ENCODE measurements around the gene ARL15.

ARL15 gene

DNA sequence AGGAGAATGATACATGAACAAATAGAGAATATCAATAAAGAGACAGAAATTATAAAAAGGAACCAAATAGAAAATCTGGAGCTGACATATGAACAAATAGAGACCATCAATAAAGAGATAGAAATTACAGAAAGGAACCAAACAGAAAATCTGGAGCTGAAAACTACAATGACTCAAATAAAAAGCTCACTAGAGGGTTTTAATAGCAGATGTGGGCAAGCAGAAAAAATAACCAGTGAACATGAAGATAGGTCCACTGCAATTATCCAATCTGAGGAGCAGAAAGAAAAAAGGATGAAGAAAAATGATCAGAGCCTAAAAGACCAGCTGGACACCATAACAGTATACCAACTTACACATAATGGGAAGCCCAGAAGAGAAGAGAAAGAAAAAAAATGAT lies 353.7 kb downstream of the ARL15 start:
- no peaks in the 10 kb centered on the region for H3K27me3 ChIP-seq (replicated peaks)
- in situ Hi-C loops (cut with HindIII; ENCODE audit: low pct_ligation_motif_present, low sequenced_read_pairs): no loop called here
- no peaks in the 10 kb centered on the region for H3K36me3 ChIP-seq (replicated peaks)
- no peak for DNase-seq
- no peak overlapping the region for H3K4me3 ChIP-seq (ENCODE audit: low read depth, low read length)
- TF ChIP-seq, protein P1, sequence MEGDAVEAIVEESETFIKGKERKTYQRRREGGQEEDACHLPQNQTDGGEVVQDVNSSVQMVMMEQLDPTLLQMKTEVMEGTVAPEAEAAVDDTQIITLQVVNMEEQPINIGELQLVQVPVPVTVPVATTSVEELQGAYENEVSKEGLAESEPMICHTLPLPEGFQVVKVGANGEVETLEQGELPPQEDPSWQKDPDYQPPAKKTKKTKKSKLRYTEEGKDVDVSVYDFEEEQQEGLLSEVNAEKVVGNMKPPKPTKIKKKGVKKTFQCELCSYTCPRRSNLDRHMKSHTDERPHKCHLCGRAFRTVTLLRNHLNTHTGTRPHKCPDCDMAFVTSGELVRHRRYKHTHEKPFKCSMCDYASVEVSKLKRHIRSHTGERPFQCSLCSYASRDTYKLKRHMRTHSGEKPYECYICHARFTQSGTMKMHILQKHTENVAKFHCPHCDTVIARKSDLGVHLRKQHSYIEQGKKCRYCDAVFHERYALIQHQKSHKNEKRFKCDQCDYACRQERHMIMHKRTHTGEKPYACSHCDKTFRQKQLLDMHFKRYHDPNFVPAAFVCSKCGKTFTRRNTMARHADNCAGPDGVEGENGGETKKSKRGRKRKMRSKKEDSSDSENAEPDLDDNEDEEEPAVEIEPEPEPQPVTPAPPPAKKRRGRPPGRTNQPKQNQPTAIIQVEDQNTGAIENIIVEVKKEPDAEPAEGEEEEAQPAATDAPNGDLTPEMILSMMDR (IDR thresholded peaks at IDR 0.05; ENCODE audit: low read depth, low read length, missing control alignments): no peak
- H3K27ac ChIP-seq: no peak overlapping the region

DNA sequence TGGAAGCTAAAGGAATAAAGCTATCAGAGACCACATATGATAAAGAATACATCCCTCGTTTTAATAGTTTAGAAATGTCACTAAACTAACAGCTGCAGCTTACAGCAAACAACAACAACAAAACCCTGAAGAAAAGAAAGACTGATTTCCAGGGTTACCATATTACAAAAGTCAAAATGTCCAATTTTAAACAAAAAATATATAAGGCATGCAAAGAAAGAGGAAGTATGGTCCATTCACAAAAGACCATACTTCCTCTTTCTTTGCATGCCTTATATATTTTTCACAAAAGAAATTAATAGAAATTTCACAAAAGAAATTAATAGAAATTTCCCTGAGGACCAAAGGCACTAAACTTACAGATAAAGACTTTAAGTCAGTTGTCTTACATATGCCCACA lies 354.2 kb downstream of the ARL15 start:
- H3K27ac ChIP-seq: no peak overlapping the region
- no peaks in the 10 kb centered on the region for H3K27me3 ChIP-seq (replicated peaks)
- TF ChIP-seq, protein P1 (IDR thresholded peaks at IDR 0.05; ENCODE audit: low read depth, low read length, missing control alignments): no peak
- DNase-seq: no peak
- H3K4me3 ChIP-seq (ENCODE audit: low read depth, low read length): no peak overlapping the region
- in situ Hi-C loops (cut with HindIII; ENCODE audit: low pct_ligation_motif_present, low sequenced_read_pairs): no loop called here
- no peaks in the 10 kb centered on the region for H3K36me3 ChIP-seq (replicated peaks)

DNA sequence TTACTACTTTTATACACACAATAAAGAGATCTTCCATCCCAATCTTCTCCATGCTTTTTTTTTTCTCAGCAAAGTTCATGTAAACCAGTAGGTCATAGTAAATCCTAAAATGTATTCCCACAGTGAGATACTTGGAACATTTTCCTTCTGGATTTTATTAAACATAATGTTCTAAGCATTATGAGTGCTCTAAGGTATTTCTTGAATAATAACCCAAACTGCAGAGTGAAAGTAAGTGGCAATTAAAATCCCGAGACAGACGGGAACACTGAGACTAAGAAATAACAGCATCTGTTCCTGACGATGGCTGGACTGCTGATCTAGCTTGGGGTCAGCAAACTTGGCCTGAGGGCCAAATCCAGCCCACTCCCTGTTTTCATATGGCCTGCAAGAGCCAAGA lies 359.8 kb downstream of the ARL15 start:
- Histone ChIP-seq H3K27ac (no peak overlapping the region), H3K4me3 (ENCODE audit: low read depth, low read length) (no peak overlapping the region), H3K27me3 (replicated peaks) (no peaks in the 10 kb centered on the region), H3K36me3 (replicated peaks) (no peaks in the 10 kb centered on the region)
- DNase-seq: no peak
- in situ Hi-C loops (cut with HindIII; ENCODE audit: low pct_ligation_motif_present, low sequenced_read_pairs): no loop called here
- TF ChIP-seq, protein P1 (IDR thresholded peaks at IDR 0.05; ENCODE audit: low read depth, low read length, missing control alignments): no peak

DNA sequence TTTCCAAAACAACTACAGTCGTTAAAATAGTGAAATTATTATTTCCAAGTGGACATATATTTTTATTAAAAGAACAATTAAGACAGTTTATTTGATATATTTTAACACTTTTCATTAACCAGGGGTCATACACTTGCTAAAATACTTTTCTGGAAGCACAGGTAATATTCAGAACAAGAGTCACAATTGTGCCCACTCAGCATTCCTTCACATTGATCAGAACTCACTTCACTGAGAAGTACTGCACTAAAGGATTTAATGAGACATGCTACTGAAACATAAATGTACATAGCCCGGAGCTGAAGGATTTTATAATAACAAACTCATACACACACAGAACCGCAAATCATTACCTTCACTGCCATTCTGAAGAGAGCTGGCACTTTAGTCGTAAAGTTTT lies 361.8 kb downstream of the ARL15 start:
- no peak overlapping the region for H3K4me3 ChIP-seq (ENCODE audit: low read depth, low read length)
- TF ChIP-seq, protein P1 (IDR thresholded peaks at IDR 0.05; ENCODE audit: low read depth, low read length, missing control alignments): no peak
- no peaks in the 10 kb centered on the region for H3K36me3 ChIP-seq (replicated peaks)
- in situ Hi-C loops (cut with HindIII; ENCODE audit: low pct_ligation_motif_present, low sequenced_read_pairs): no loop called here
- DNase-seq: no peak
- H3K27ac ChIP-seq: no peak overlapping the region
- no peaks in the 10 kb centered on the region for H3K27me3 ChIP-seq (replicated peaks)

DNA sequence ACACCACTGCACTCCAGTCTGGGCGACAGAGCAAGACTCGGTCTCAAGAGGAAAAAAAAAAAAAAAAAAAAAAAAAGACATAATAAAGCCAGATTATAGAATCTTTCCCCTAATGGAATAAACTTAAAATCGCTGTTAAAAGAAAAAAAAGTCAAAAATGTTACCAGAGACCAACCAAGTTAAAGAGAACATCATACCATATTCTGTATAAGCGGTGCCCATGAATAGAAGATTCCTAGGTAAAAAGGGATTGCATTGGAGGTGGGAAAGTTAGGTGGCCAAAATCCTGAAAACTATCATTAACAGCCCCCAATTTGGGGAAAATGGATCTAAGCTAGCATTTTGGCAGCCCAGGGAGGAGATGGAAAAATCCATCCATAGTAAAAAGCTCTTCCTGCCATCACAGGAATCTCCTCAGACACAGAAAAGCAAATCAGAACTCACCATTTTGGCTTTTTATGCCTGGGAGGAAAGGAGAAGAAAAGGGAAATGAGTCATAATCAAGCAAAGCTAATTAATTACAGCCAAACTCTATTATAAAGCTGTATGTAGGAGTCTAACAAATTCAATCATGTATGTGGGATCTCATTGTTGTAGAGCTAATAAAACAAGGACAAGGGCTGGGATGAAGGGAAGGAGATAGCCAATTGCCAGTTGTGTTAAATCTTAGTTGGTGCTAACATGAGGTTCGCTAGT lies 363.8 kb downstream of the ARL15 start:
- H3K27me3 ChIP-seq (replicated peaks): no peaks in the 10 kb centered on the region
- in situ Hi-C loops (cut with HindIII; ENCODE audit: low pct_ligation_motif_present, low sequenced_read_pairs): no loop called here

More for the DNA sequence above, 363.8 kb downstream of the ARL15 start:
- H3K36me3 ChIP-seq (replicated peaks): no peaks in the 10 kb centered on the region
- TF ChIP-seq, protein P1 (IDR thresholded peaks at IDR 0.05; ENCODE audit: low read depth, low read length, missing control alignments): no peak
- H3K27ac ChIP-seq: no peak overlapping the region
- no peak for DNase-seq
- no peak overlapping the region for H3K4me3 ChIP-seq (ENCODE audit: low read depth, low read length)

All from brain microvascular endothelial cell (primary cell).